PFSK-1 (cell line): ENCODE measurements around the gene PTGDS.

Source experiments
- FOXP2 ChIP-seq: optimal IDR thresholded peaks from 2 replicates; pipeline ENCODE3; 2011; ENCODE audit warnings: borderline replicate concordance, control low read depth, inconsistent platforms; ENCODE audit not compliant: insufficient read depth; ENCODE audit errors: extremely low read length, extremely low read depth
- POLR2AphosphoS5 ChIP-seq: IDR thresholded peaks from 2 replicates; pipeline ENCODE4 v1.6.1; 2012; ENCODE audit warnings: low read depth, mild to moderate bottlenecking, control low read depth, low read length, moderate library complexity
- SIN3A ChIP-seq: IDR thresholded peaks from 2 replicates; pipeline ENCODE4 v1.6.1; 2012; ENCODE audit warnings: mild to moderate bottlenecking, low read length, moderate library complexity, borderline replicate concordance; ENCODE audit not compliant: insufficient read depth
- TAF1 ChIP-seq: IDR thresholded peaks from 2 replicates; pipeline ENCODE4 v1.6.1; 2012; ENCODE audit warnings: low read length, control low read depth, borderline replicate concordance; ENCODE audit not compliant: insufficient read depth
- TF ChIP-seq, protein P1 (sequence below), 2 experiments: IDR thresholded peaks; 2 replicates each; pipeline versions ENCODE4 v1.6.1 to v1.8.0; 2011 to 2012; ENCODE audit warnings: low read depth in 2 of 2, low read length in 2 of 2, control low read depth in 1 of 2, inconsistent platforms in 1 of 2, mild to moderate bottlenecking in 1 of 2, moderate library complexity in 1 of 2; ENCODE audit not compliant: insufficient read depth in 1 of 2

PTGDS gene

DNA sequence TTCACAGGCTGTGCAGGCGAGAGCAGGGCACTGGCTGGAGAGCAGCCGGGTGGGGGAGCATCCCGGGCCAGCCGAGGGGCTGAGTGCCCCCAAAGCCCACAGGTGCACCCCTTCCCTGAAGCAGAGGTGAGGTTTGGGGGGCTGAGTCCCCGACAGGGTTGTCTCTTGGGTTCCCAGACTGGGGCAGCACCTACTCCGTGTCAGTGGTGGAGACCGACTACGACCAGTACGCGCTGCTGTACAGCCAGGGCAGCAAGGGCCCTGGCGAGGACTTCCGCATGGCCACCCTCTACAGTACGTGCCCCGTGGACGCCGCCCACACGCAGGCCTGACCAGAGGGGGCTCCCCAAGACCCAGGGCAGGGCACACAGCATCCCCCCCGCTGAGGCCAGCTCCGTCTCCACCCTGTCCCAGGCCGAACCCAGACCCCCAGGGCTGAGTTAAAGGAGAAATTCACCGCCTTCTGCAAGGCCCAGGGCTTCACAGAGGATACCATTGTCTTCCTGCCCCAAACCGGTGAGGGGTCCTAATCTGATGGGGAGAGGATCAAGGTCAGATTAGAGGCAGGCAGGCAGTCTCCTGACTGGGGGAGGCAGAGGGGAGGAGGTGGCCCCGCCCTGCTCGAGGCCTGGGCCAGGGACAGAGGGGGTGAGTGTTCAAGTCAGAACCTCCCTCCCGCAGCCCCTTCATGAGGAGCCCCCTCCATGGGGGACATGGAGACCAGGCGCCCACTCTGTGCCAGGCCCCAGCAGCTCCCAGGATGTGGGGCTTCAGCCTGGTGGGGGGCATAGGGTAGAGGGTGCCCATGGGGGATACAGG is 2.7 kb downstream of the PTGDS start:
- TF ChIP-seq FOXP2 (no peak), SIN3A (no peak), POLR2AphosphoS5 (no peak), TAF1 (no peak)
- TF ChIP-seq, protein P1, sequence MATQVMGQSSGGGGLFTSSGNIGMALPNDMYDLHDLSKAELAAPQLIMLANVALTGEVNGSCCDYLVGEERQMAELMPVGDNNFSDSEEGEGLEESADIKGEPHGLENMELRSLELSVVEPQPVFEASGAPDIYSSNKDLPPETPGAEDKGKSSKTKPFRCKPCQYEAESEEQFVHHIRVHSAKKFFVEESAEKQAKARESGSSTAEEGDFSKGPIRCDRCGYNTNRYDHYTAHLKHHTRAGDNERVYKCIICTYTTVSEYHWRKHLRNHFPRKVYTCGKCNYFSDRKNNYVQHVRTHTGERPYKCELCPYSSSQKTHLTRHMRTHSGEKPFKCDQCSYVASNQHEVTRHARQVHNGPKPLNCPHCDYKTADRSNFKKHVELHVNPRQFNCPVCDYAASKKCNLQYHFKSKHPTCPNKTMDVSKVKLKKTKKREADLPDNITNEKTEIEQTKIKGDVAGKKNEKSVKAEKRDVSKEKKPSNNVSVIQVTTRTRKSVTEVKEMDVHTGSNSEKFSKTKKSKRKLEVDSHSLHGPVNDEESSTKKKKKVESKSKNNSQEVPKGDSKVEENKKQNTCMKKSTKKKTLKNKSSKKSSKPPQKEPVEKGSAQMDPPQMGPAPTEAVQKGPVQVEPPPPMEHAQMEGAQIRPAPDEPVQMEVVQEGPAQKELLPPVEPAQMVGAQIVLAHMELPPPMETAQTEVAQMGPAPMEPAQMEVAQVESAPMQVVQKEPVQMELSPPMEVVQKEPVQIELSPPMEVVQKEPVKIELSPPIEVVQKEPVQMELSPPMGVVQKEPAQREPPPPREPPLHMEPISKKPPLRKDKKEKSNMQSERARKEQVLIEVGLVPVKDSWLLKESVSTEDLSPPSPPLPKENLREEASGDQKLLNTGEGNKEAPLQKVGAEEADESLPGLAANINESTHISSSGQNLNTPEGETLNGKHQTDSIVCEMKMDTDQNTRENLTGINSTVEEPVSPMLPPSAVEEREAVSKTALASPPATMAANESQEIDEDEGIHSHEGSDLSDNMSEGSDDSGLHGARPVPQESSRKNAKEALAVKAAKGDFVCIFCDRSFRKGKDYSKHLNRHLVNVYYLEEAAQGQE (IDR thresholded peaks at IDR 0.05; ENCODE audit: insufficient read depth in 1 of 2, low read depth in 2 of 2, low read length in 2 of 2), result no peak

DNA sequence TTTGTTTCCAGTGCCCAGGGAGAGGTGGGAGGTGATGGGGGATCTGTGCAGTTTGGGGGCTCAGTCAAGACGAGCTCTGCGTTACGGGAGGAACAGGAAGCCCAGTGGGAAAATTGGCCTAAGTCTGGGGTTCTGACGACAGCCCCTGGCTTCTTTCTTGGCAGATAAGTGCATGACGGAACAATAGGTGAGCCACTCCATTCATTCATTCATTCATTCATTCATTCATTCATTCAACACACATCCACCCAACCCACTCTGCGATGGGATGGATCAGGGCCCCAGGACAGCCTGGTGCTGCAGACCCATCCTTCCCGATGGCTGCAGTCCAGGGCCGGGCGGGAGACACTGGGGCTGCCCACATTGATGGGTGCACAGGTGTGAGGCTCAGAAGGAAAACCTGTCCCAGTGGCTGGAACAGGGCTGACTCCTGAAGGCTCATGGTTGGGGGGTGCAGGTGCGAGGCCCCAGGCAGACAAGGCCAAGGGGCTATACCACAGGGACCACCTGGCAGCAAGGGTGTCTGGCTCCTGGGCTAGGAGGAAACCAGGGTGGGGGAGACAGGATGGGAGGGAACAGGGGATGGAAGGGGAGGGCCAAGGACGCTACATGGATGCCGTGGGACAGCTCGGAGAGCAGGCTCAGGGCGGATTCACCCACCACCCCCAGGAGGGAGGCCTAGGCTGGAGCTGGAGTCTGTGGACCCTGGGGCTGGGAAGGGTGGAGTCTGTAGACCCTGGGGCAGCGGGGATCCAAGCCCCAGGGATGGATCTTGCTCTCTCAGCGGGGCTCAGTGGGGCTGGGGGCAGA is 3.6 kb downstream of the PTGDS start:
- TF ChIP-seq TAF1 (no peak), POLR2AphosphoS5 (no peak), SIN3A (no peak), FOXP2 (no peak)
- TF ChIP-seq, protein P1 (IDR thresholded peaks at IDR 0.05; ENCODE audit: insufficient read depth in 1 of 2, low read depth in 2 of 2, low read length in 2 of 2), result no peak

DNA sequence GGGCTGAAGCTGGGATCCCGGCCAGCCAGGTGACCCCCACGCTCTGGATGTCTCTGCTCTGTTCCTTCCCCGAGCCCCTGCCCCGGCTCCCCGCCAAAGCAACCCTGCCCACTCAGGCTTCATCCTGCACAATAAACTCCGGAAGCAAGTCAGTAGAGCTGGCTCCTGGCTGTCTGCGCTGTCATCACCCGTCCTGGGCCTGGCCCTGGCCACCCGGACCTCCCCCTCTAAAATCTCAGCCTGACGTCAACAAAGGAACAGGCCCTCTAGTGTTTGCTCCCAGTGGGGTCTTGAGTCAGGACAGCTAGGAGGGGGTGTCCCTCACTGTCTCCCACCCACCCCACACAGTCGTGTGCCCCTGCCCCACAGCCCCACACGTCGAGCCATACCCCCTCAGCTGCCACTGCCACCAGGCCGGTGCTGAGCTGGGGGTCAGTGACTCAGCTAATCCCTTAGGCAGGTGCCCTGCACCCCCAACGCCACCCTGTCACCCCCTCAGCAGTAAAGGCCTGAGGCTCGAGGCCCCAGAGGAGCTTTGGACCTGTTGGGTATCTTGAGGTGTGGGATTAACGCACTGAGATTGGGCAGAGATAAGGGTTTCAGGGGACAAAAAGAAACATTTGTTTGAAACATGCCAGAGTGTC is 4.4 kb downstream of the PTGDS start:
- no peak for TF ChIP-seq FOXP2
- no peak for TF ChIP-seq TAF1
- no peak for TF ChIP-seq POLR2AphosphoS5
- no peak for TF ChIP-seq SIN3A
- TF ChIP-seq, protein P1 (IDR thresholded peaks at IDR 0.05; ENCODE audit: insufficient read depth in 1 of 2, low read depth in 2 of 2, low read length in 2 of 2), result no peak

DNA sequence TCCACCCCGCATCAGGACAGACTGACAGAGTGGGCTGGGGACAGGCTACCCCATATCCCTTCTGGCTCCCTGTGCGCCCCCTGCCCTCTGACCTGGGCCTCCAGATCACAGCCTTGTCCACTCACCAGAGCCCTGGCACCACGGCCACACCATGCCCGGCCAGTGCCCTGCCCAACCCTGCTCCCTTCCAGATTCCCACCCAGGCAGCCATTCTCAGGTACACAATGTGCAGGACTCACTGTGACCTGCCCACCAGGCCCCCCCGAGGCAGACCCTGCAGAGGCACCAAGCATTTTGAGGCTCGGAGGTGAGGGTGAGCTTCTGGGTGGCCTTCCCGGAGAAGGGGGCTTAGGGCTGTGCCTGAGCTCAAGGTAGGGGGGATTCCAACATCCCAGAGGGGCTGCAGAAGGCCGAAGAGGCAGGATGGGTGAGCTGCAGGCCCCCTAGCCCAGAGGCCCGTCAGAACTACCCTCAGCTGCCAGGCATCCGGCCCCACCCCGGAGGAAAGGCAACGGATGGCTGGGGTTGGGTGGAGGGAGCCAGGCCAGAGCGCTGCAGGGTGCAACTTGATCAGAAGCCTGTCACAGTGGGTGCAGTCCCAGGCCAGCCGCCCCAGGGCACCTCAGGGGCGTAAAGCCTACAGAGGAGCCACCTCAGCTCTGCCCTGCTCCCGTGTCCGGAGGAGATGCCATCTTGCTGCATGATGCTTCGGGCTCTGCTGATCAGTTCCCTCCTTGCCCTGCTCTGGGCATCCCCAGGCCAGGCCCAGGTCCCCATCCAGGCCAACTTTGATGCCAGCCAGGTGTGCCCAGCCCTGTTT is 5.1 kb downstream of the PTGDS start, which contains the start of gene LCNL1:
TSS of gene LCNL1 (plus strand) at position 762 of the 820 bp plus-strand sequence. CDS start 594 bp downstream, outside the sequence.
- no peak for TF ChIP-seq FOXP2
- no peak for TF ChIP-seq POLR2AphosphoS5
- no peak for TF ChIP-seq TAF1
- TF ChIP-seq, protein P1 (IDR thresholded peaks at IDR 0.05; ENCODE audit: insufficient read depth in 1 of 2, low read depth in 2 of 2, low read length in 2 of 2), result no peak
